Testis (tissue), 2 donors: ENCODE measurements around the gene MAMLD1.

Experiments used
- POLR2A ChIP-seq: fragments of 450-650 bp; IDR thresholded peaks from one replicate; pipeline ENCODE4 v1.6.1; 2017; ENCODE audit warnings: antibody characterized with exemption, mild to moderate bottlenecking, moderate library complexity
- TF ChIP-seq, protein P1 (sequence below), 3 experiments: fragments of 450-650 bp in 2 of 3; fragments of 200-600 bp in 1 of 3; sonication (generic) in 1 of 3; IDR thresholded peaks; one replicate each; pipeline ENCODE4 v1.5.1; 2016 to 2019; ENCODE audit warnings: antibody characterized with exemption in 3 of 3, mild to moderate bottlenecking in 2 of 3, moderate library complexity in 1 of 3

DNA sequence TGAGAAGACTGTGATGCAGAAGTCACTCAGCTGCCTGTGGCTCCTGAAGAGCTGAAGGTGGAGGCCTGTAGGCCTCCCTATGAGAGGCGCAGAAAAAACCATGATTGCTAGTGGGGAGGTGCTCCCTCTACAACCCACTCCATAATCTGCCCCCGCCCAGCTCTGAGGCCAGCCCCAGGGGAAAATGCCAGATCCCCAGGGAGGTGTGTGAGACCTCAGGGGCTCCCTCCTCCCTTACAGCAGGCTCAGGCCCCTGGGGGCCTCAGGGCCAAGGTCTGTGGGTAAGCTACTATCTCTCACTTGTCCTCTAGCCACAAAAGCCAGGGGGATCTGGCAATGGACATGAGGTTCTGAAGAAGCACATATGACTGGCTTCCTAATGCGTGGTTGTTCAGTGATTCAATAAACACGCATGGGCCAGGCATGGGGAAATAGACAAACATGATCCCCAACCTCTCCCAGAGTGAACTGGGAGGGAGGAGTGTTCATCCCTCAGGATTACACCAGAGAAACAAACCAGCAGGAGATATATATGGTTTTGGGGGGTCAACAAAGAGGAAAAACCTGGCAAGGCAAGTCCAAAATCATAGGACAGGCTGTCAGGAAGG lies 154.3 kb downstream of the MAMLD1 start:
- TF ChIP-seq, protein P1, sequence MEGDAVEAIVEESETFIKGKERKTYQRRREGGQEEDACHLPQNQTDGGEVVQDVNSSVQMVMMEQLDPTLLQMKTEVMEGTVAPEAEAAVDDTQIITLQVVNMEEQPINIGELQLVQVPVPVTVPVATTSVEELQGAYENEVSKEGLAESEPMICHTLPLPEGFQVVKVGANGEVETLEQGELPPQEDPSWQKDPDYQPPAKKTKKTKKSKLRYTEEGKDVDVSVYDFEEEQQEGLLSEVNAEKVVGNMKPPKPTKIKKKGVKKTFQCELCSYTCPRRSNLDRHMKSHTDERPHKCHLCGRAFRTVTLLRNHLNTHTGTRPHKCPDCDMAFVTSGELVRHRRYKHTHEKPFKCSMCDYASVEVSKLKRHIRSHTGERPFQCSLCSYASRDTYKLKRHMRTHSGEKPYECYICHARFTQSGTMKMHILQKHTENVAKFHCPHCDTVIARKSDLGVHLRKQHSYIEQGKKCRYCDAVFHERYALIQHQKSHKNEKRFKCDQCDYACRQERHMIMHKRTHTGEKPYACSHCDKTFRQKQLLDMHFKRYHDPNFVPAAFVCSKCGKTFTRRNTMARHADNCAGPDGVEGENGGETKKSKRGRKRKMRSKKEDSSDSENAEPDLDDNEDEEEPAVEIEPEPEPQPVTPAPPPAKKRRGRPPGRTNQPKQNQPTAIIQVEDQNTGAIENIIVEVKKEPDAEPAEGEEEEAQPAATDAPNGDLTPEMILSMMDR (IDR thresholded peaks at IDR 0.05) = no peak
- no peak for TF ChIP-seq POLR2A
